H1 (cell line): ENCODE results near the gene RPS6KA4. TPM values are rescaled to one million over a fixed set of nuclear protein-coding genes. Genes with fewer than 3 reads are reported as not detected.

Experiments
- EP300 ChIP-seq, 2 experiments: IDR thresholded peaks; 1 replicate in 1 of 2; 2 replicates in 1 of 2; pipeline ENCODE4 v1.6.1; 2011 to 2012; ENCODE audit warnings: low read depth in 2 of 2, low read length in 2 of 2, mild to moderate bottlenecking in 2 of 2, borderline replicate concordance in 1 of 2, inconsistent platforms in 1 of 2, moderate library complexity in 1 of 2
- RAD21 ChIP-seq, 2 experiments: IDR thresholded peaks in 1 of 2; conservative IDR thresholded peaks in 1 of 2; 2 replicates each; pipeline ENCODE4 v1.6.1; 2011; ENCODE audit warnings: low read depth in 2 of 2, low read length in 2 of 2, improper control_type of control experiment in 1 of 2, inconsistent platforms in 1 of 2, mild to moderate bottlenecking in 1 of 2, moderate library complexity in 1 of 2
- SIN3A ChIP-seq, 2 experiments: IDR thresholded peaks in 1 of 2; conservative IDR thresholded peaks in 1 of 2; 2 replicates each; pipeline ENCODE4 v1.6.1; 2011 to 2012; ENCODE audit warnings: low read length in 2 of 2, improper control_type of control experiment in 1 of 2, low read depth in 1 of 2, mild to moderate bottlenecking in 1 of 2
- polyA plus RNA-seq, 7 experiments: library from polyadenylated mRNA; depleted of rRNA in 3 of 7; stranded (reverse) in 5 of 7; unstranded in 2 of 7; fragments of >200 nt in 5 of 7; fragments of 200-250 nt in 2 of 7; gene quantifications; 1 replicate in 5 of 7; 2 replicates in 1 of 7; 4 replicates in 1 of 7; pipeline versions ENCODE4 v1.2.1 to v1.2.3, GENCODE V29; 2011 to 2013; ENCODE audit warnings: missing spikeins in 2 of 7, mixed read lengths in 2 of 7
- total RNA-seq: library from RNA; stranded (reverse); fragmentation: NEBNext Ultra II Directional; extraction: Animal tissue kit (Norgen Biotek cat#: 25700); gene quantifications from 2 replicates; pipeline ENCODE4 v1.2.1, GENCODE V29; 2021

RPS6KA4 gene
- total and polyA plus RNA-seq, 2 of the 8 experiments (the other 6 are each of a cell fraction or from before 2014, with no cell fraction given): 8.2 to 12.6 TPM

- no peak for TF ChIP-seq RAD21 (IDR thresholded peaks at IDR 0.05 in 1 of 2, conservative IDR thresholded peaks at IDR 0.05 in 1 of 2; ENCODE audit: low read depth in 2 of 2, low read length in 2 of 2)
- no peak for TF ChIP-seq EP300 (IDR thresholded peaks at IDR 0.05; ENCODE audit: borderline replicate concordance in 1 of 2, low read depth in 2 of 2, low read length in 2 of 2)
- TF ChIP-seq SIN3A (conservative IDR thresholded peaks at IDR 0.05 in 1 of 2, IDR thresholded peaks at IDR 0.05 in 1 of 2; ENCODE audit: low read depth in 1 of 2, low read length in 2 of 2): no peak
These were observed 46.0 kb upstream of the RPS6KA4 start (continued) for GRCh38 chr11:64312947-64313346.
